GM19351 (cell line): ENCODE data around the gene CELSR3.

Experiments used
- ATAC-seq: cut with Tn5 transposase; IDR thresholded peaks from one replicate; pipeline ENCODE4 v1.9.1; 2021; ENCODE audit warnings: mild to moderate bottlenecking, moderate library complexity; ENCODE audit not compliant: unreplicated experiment

Gene CELSR3

GRCh38 chr3:48636149-48636655, 26.5 kb downstream of the CELSR3 start:
- ATAC-seq = no peak

GRCh38 chr3:48635222-48636021, 27.3 kb downstream of the CELSR3 start, which contains the start of gene SLC26A6:
Gene SLC26A6 (minus strand): TSS chr3:48635461. CDS start chr3:48635393, 68 bp downstream.
- peak; percentile 93 for ATAC-seq

DNA sequence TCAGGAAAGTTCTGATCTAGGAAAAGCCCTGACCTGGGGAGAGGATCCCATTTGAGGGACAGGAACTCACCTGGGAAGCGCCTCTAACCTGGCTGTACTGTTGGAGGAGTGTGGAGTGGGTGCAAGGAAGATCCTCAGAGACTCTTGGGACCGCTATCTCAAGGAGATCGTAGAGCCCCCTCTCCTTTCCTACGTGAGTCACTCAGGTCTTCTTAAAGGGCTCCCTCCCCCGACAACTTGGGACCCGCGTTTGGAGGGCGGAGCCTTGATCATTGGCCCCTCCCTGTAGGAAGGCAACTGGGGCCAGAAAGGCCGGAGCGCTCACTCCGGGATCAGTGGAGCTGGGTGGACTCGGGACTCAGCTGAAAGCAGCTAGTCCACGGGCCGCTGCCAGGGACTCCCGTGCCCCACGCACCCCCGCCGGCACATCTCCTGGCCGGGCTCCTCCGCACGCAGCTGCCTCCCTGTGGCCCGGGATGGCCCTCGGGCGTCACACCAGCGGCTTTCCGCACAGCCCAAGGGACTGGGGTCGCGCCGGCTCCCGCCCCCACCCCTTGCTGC, 27.9 kb downstream of the CELSR3 start:
- peak; percentile 31 for ATAC-seq

DNA sequence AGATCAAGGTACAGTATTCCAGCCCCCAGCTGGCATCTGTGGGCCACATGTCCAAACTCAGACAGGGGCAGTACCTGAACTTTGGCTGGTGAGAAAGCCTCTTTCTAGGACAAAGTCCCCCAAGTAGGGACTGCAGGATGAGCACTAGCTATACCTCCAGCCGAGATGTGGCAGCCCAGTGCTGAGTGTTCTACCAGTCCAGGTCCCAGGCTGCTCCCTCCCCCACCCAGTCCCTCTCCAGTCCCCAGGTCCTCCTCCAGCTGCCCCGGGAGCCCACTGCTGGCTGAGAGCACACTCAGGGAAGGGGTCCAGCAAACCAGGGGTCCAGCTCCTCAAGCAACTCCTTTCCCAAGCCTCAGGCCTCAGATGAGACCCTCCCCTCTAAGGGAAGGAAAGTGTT, 28.9 kb downstream of the CELSR3 start:
- no peak for ATAC-seq

DNA sequence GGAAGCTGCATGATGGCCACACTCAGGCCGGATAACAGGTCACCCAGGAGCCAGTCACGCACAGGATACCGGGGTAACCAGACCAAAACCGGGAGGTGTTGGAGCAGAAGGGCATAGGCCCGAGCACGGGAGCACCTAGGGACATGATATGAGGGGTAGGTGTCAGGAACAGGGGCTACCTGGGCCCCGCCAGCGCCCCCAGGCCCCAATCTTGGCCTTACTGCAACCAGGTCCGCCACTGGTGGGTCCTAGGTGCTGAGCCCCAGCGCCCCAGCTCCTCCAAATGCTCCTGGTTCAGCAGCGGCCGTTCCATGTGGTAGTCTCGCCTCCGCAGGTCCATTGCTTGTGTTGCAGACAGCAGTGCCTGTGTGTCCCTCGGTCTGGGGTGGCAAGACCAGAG, 29.4 kb downstream of the CELSR3 start:
- ATAC-seq = no peak

DNA sequence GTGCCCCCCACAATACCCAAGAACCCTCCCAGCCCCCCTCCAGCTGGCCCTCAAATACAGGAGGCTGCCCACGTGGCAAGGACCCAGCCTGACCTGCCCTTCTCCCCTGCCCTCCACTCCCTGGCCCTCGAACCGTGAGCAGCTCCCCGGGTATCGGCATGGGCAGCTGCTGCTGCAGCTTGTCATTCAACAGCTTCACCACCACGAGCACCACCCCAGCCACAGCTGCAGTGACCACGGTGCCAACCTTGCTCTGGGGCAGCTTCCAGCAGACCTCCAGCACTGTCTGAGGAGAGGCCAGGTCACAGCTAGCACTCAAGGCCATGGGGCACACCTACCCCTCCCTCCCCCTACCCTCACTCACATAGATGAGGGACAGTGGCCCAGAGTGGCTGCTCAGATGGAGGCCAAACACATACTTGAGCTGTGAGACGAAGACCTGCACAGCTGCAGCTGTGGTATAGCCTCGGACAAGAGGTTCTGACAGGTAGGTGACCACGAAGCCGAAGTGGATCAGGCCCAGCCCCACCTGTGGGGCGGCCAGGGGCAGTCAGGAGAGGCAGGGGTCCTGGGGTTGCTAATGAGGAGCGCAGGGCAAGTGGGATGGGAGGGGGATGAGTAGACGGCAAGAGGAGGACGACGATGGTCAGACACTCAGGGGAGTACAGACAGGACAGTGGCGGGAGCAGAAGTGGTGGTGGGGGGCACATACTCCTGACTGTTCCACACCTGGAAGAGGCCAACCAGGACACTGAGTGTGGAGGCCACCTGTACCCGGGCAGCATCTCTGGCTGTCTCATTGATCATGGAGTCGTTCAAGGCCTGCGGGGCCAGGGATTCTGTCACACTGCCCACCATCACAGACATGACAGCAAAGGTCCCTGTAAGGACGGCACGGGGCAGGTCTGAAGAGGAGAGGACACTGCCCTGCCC, 30.9 kb downstream of the CELSR3 start:
- no peak for ATAC-seq

GRCh38 chr3:48630833-48631232, 31.9 kb downstream of the CELSR3 start:
- no peak for ATAC-seq

GRCh38 chr3:48630407-48630806, 32.3 kb downstream of the CELSR3 start:
- no peak for ATAC-seq

DNA sequence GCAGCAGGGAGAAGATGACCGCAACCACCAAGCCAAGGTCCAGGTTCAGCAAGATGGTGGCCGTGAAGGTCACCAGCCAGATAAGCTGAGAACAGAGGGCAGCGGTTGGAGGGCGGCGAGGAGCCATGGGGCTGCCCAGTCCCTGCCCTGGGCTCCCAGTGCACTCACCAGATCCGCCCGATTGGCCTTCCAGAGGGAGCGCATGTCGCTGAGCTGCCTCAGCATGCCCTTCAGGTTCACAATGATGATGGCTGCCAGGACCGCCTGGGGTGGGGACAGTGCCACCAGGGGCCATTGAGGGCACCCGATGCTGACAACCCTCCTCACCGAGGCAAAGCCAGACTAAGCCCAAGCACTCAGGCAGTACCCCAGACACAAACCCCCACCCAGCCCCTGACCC, 32.8 kb downstream of the CELSR3 start:
- ATAC-seq = no peak

DNA sequence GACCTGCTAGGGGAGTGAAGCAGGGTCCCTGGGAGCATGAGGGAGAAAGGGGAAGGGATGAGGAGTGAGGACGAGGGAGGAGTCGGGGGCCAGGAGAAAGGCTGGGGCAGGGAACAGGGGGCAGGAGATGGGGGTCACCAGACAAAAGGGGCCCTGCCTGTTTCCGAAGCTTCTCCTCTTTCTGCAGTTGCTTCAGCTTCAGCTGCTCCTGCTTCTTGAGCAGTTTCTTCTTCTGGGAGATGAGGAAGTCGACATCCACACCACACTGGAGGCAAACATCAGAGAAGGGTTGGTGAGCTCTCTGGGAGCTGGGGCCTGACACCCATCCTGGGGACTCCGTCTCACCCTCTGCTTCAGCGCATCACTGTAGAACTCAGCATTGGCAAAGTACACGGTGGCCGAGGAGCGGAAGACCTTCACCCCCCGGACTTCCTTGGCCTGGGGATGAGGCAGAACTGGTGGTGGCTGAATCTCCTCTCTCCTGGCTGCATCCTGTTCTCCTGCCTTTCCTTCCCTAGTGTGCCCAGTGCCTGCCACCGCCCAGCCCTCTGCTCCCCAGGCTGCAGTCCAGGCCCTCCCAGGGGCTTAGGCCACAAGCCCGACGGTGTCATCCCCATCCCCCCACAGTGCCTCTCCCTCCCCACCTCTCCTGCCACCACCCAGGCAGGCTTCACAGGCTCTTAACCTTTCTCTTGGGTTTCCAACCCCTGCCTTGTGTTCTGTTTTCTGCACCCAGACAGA, 34.2 kb downstream of the CELSR3 start:
- no peak for ATAC-seq

- ATAC-seq = no peak
These were observed 37.1 kb downstream of the CELSR3 start for GRCh38 chr3:48625600-48625999.

DNA sequence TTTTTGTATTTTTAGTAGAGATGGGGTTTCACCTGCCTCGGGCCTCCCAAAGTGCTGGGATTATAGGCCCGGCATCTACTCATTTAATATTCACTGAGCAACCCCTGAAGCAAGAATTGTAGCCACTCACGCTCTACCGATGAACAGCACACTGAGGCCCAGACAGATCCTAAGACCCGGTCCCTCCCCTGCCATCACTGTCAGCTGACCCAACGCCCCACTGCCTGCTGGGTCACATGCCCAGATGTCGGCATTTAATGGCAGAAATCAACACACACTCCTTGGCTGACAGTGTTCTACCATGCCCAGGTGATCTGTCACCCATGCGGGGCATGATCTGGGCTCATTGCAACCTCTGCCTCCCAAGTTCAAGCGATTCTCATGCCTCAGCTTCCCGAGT, 37.9 kb downstream of the CELSR3 start:
- no peak for ATAC-seq

- no peak for ATAC-seq
These were observed 38.7 kb downstream of the CELSR3 start for GRCh38 chr3:48623851-48624547.

DNA sequence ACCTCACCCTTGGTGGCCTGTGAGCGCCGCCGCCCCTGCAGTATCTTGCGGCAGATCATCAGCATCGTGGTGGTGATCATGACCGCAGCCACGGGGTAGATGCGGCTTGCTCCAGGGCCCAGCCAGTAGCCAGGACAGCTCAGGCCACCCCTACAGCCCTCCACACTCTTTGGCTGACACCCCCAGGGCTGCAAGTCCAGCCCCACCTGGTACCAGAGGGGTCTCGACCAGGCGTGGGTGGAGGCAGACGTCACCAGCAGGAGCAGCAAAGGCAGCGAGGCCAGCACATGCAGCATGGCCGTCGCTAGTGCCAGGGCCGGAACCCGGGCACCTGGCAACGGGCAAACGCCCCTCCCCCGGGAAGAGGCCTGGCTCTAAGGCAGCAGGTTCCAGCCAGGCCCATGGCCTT, 41.2 kb downstream of the CELSR3 start, which contains the start of gene TMEM89:
TMEM89 (minus strand) TSS at position 309 of the 409 bp plus-strand sequence; CDS start at position 296, 13 bp downstream.
- ATAC-seq = no peak

DNA sequence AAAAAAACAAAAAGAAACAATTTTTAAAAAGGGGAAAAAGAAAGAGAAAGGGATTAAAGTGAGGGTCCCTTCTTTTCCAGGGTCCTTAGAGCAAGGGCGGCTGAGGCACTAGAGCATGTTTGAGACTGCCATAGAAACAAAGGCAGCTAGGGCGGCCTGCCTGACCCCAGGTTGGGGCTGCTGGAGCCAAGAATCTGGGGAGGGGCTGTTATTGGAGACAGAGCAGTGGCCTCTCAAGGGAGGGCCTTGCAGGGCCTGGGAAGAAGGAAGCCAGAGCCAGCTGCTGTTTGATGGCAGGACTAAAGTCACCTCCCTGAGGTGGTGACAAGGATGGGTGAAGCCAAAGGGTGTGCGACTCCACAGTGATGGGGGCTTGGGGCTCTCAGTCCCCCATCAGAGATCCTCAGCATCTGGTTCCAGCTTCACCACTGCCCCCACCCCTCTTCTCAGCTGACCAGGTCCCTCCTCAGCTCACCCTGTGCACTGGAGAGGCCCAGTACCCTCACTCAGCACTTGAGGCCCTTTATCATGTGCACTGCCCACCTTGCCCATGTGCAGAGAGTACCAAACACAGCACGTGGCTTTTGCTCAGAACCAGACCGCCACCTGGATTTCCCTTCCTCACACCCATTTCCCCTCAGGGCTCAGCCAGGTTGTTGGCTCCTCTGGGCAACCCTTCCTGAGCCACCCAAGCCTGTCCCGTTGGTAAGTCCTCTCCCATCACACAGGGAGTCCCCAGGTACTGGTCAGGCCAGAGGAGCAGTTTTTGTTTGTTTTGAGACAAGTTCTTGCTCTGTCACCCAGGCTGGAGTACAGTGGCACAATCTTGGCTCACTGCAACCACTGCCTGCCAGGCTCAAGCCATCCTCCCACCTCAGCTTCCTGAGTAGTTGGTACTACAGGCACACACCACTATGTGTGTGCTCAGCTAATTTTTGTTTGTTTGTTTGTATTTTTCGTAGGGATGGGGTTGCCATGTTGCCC, 42.9 kb downstream of the CELSR3 start:
- ATAC-seq = no peak

DNA sequence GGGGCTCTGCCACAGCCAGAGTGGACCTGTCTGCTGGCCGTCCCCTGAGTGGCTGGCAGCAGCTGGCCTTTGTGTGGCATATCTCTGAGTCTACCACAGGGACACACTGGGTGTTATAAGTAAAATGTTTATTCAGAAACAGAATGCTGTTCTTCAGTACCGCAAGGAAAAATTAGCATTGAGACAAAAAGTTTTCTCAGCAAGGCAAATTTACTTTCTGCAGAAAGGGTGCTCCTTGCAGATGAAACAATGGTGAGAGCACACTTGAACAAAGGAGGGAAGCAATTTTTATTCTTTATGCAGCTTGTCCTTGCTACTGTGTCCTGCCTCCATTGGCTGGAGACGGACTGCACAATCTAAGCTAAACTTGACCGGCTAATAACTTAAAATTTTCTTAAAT, 45.1 kb downstream of the CELSR3 start:
- ATAC-seq = no peak

DNA sequence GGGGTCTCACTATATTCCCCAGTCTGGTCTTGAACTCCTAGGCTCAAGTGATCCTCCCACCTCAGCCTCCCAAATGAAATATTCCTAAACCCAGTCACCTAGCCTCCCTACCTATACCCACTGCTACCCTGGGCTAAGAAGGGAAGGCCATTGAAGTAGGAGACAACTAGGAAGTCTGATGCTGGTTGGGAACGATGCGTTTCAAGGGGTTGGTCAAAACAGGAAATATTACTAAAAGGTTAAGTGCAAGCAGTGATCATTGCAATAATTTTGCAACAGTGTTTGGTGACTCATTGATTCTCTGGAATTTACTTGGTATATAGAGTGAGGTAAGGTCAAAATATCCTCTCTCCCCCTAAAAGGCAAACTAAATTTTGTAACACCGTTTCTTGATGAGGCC, 48.6 kb downstream of the CELSR3 start:
- ATAC-seq = no peak

- ATAC-seq = no peak
These were observed 50.4 kb downstream of the CELSR3 start for GRCh38 chr3:48612309-48612708.
